Measurements from ENCODE around the gene ALPP. TPM values are rescaled to one million over a fixed set of nuclear protein-coding genes. Genes with fewer than 3 reads are reported as not detected.

The ALPP gene
- total RNA-seq, 1 donor from 2014 or later = not detected

GRCh38 chr2:232410238-232410900 is 31.8 kb downstream of the ALPP start:
- Mint-ChIP-seq H3K4me1 (no peaks in the 10 kb centered on the region), H3K27me3 (ENCODE audit: insufficient read depth, low read depth) (peaks cover 11% of the 10 kb centered on the region), H3K9me3 (no peaks in the 10 kb centered on the region), H3K36me3 (no peaks in the 10 kb centered on the region), H3K4me3 (no peak overlapping the region), H3K27ac (no peak overlapping the region)
- no peaks in the 10 kb centered on the region for H3K27me3 ChIP-seq
- H3K9ac ChIP-seq = no peak overlapping the region
- H3K4me2 ChIP-seq = no peak overlapping the region
- H2AFZ ChIP-seq (replicated peaks) = no peak overlapping the region
- H3K79me2 ChIP-seq (ENCODE audit: low read depth) = no peaks in the 10 kb centered on the region
- no peaks in the 10 kb centered on the region for H4K20me1 ChIP-seq (ENCODE audit: low read depth)
- no peak overlapping the region for H3K4me3 ChIP-seq
- H3K27ac ChIP-seq = no peak overlapping the region
- TF ChIP-seq CTCF (IDR thresholded peaks at IDR 0.05) = no peak
- TF ChIP-seq EZH2 (IDR thresholded peaks at IDR 0.05) = no peak
- TF ChIP-seq EZH2phosphoT487 (IDR thresholded peaks at IDR 0.05) = no peak
- H3F3A ChIP-seq (ENCODE audit: low read depth) = no peaks in the 10 kb centered on the region
- H3K9me3 ChIP-seq (ENCODE audit: low read depth) = no peaks in the 10 kb centered on the region
- DNase-seq (ENCODE audit: low spot score) = no peak
- no peaks in the 10 kb centered on the region for H3K36me3 ChIP-seq
- H3K4me1 ChIP-seq = no peaks in the 10 kb centered on the region

GRCh38 chr2:232411901-232412629 is 33.5 kb downstream of the ALPP start:
- TF ChIP-seq CTCF (IDR thresholded peaks at IDR 0.05) (no peak), EZH2phosphoT487 (IDR thresholded peaks at IDR 0.05) (no peak), EZH2 (IDR thresholded peaks at IDR 0.05) (no peak)
- Histone ChIP-seq H3K79me2 (ENCODE audit: low read depth) (no peaks in the 10 kb centered on the region), H3K27me3 (peaks cover 7% of the 10 kb centered on the region), H3F3A (ENCODE audit: low read depth) (no peaks in the 10 kb centered on the region), H3K4me1 (no peaks in the 10 kb centered on the region), H3K9me3 (ENCODE audit: low read depth) (no peaks in the 10 kb centered on the region), H3K4me3 (no peak overlapping the region), H3K9ac (no peak overlapping the region), H3K27ac (no peak overlapping the region), H3K36me3 (no peaks in the 10 kb centered on the region), H3K4me2 (no peak overlapping the region), H2AFZ (replicated peaks) (no peak overlapping the region), H4K20me1 (ENCODE audit: low read depth) (no peaks in the 10 kb centered on the region)
- no peak overlapping the region for H3K27ac Mint-ChIP-seq
- no peaks in the 10 kb centered on the region for H3K9me3 Mint-ChIP-seq
- peaks cover 21% of the 10 kb centered on the region for H3K27me3 Mint-ChIP-seq (ENCODE audit: insufficient read depth, low read depth)
- no peak for DNase-seq (ENCODE audit: low spot score)
- H3K4me3 Mint-ChIP-seq = no peak overlapping the region
- no peaks in the 10 kb centered on the region for H3K36me3 Mint-ChIP-seq
- H3K4me1 Mint-ChIP-seq = no peaks in the 10 kb centered on the region

- no peaks in the 10 kb centered on the region for H3F3A ChIP-seq (ENCODE audit: low read depth)
- H3K4me3 ChIP-seq = no peak overlapping the region
- Mint-ChIP-seq H3K4me1 (no peaks in the 10 kb centered on the region), H3K27ac (no peak overlapping the region), H3K27me3 (ENCODE audit: insufficient read depth, low read depth) (peaks cover 29% of the 10 kb centered on the region), H3K36me3 (no peaks in the 10 kb centered on the region), H3K4me3 (no peak overlapping the region), H3K9me3 (no peaks in the 10 kb centered on the region)
- no peaks in the 10 kb centered on the region for H4K20me1 ChIP-seq (ENCODE audit: low read depth)
- H3K79me2 ChIP-seq (ENCODE audit: low read depth) = no peaks in the 10 kb centered on the region
- TF ChIP-seq EZH2 (IDR thresholded peaks at IDR 0.05) (no peak), EZH2phosphoT487 (IDR thresholded peaks at IDR 0.05) (no peak), CTCF (IDR thresholded peaks at IDR 0.05) (no peak)
- H3K4me1 ChIP-seq = no peaks in the 10 kb centered on the region
- no peaks in the 10 kb centered on the region for H3K9me3 ChIP-seq (ENCODE audit: low read depth)
- no peak overlapping the region for H3K4me2 ChIP-seq
- no peak for DNase-seq (ENCODE audit: low spot score)
- no peak overlapping the region for H3K27ac ChIP-seq
- H3K36me3 ChIP-seq = no peaks in the 10 kb centered on the region
- H2AFZ ChIP-seq (replicated peaks) = no peak overlapping the region
- H3K9ac ChIP-seq = no peak overlapping the region
- H3K27me3 ChIP-seq = peaks cover 16% of the 10 kb centered on the region
These were observed 34.4 kb downstream of the ALPP start for GRCh38 chr2:232412986-232413385.

All from neural progenitor cell (in vitro differentiated cells).